Testis (tissue), 2 donors: Measurements from ENCODE around the gene SH3GL3.

Source experiments
- POLR2A ChIP-seq: fragments of 450-650 bp; IDR thresholded peaks from one replicate; pipeline ENCODE4 v1.6.1; 2017; ENCODE audit warnings: antibody characterized with exemption, mild to moderate bottlenecking, moderate library complexity
- TF ChIP-seq, protein P1 (sequence below), 3 experiments: fragments of 450-650 bp in 2 of 3; fragments of 200-600 bp in 1 of 3; sonication (generic) in 1 of 3; IDR thresholded peaks; one replicate each; pipeline ENCODE4 v1.5.1; 2016 to 2019; ENCODE audit warnings: antibody characterized with exemption in 3 of 3, mild to moderate bottlenecking in 2 of 3, moderate library complexity in 1 of 3

DNA sequence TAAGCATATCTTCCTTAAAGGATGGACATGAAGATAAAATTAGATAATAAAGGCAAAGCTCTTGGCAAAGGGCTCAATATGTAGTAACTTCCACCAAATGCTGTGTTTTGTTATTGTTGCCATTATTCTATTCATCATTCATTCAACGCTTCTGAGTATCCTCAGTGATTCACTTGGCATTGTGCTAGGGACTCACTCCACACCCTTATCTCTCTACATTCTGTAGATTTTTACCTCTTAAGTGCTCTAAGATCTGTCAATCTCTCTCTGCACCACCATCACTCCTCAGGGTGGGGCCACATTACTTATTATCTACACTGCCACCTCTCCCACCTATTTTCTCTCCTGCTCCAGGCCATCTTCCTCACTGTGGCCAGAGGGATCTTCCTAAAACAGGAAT lies 51.2 kb downstream of the SH3GL3 start:
- TF ChIP-seq, protein P1, sequence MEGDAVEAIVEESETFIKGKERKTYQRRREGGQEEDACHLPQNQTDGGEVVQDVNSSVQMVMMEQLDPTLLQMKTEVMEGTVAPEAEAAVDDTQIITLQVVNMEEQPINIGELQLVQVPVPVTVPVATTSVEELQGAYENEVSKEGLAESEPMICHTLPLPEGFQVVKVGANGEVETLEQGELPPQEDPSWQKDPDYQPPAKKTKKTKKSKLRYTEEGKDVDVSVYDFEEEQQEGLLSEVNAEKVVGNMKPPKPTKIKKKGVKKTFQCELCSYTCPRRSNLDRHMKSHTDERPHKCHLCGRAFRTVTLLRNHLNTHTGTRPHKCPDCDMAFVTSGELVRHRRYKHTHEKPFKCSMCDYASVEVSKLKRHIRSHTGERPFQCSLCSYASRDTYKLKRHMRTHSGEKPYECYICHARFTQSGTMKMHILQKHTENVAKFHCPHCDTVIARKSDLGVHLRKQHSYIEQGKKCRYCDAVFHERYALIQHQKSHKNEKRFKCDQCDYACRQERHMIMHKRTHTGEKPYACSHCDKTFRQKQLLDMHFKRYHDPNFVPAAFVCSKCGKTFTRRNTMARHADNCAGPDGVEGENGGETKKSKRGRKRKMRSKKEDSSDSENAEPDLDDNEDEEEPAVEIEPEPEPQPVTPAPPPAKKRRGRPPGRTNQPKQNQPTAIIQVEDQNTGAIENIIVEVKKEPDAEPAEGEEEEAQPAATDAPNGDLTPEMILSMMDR (IDR thresholded peaks at IDR 0.05), result no peak
- TF ChIP-seq POLR2A, result no peak
